ENCODE results near the gene RNF182.
A peak's percentile ranks its signal among the peaks of the same experiment; 100 is the strongest.
"Not testable (repeated sequence)": the region's sequence is repeated elsewhere in the genome, so short reads cannot be mapped to it uniquely, and the experiment has no call there.

Gene RNF182, protein sequence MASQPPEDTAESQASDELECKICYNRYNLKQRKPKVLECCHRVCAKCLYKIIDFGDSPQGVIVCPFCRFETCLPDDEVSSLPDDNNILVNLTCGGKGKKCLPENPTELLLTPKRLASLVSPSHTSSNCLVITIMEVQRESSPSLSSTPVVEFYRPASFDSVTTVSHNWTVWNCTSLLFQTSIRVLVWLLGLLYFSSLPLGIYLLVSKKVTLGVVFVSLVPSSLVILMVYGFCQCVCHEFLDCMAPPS

DNA sequence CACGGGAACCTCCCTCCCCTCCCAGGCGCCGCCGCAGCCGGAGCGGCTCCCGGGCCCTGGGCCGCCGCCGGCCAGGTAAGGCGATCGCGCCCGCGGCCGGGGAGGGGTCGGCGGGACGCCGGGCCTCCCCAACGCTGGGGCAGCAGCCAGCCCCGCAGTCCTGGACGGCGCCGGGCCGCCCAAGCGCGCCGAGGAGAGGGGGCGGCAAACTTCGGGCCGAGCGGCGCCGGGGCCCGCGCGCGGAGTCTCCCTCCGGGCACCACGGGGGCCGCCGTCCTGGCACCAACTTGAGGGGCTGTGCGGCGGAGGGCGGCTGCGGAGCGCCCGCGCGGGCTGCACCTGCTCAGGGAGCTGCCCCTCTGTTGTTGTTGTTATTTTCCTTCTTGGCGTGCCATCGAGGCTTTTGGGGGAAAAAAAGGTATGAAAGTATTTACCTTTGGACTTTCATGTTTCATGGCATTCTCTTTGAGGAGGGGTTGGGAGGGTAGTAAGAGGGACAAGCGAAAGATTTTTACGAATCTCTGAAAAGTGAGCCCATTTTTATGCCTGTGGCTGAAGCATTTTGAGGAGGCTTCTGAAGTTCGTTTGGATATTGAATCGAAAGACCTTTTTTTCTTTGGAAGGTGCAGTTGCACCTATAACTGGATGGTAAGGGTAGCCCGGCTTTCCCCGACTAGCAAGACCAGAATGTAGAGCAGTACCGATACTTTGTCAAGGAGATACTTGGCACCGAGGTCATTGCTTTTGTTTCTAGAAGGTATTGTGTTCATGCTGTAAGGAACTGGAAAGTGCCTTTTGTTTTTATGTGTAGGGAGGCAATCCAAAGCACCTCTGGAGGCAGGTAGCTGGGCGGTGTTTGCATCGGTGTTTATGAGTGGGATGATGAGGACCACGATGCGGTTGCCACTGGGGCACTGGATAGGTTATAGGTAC is at the start of gene RNF182:
Gene RNF182 (plus strand): TSS at position 4 of the 933 bp plus-strand sequence. CDS start 52,168 bp downstream, outside the sequence.
- H3K9me3 ChIP-seq (ENCODE audit: control insufficient read depth, insufficient read depth, low read length): no peaks in the 10 kb centered on the region
- H3K27ac ChIP-seq (ENCODE audit: low read length): no peak within 1 kb of the TSS
- H3K36me3 ChIP-seq (ENCODE audit: control insufficient read depth, insufficient read depth, low read length): no peaks in the 10 kb centered on the region
- peaks cover 3% of the 10 kb centered on the region; the same call in 1 of the 2 replicates for H3K27me3 ChIP-seq (ENCODE audit: control insufficient read depth, insufficient read depth, low read length)
- peak within 1 kb of the TSS; percentile 49 for H3K4me3 ChIP-seq (ENCODE audit: low read length)
- WGBS (ENCODE audit: insufficient coverage, insufficient read length): no CpG with 5 or more reads among the region's 65 CpGs
- no peak for DNase-seq (ENCODE audit: low read depth, low spot score)
- no peaks in the 10 kb centered on the region; the same call in 1 of the 2 replicates for H3K4me1 ChIP-seq (ENCODE audit: control insufficient read depth, insufficient read depth, low read length)

DNA sequence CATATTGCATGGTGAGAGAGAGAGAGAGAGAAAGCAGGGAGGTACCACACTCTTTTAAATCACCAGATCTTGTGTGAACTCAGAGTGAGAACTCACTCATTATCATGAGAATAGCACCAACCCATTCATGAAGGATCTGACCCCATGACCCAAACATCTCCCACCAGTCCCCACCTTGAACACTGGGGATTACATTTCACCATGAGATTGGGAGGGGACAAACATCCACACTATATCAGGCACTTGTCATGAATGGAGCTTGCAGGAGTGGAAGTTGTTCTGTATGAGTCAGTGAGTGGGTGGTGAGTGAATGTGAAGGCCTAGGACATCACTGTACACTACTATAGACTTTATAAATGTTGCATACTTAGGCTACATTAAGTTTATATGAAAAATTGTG is 47.7 kb upstream of the RNF182 start:
- no peak overlapping the region for H3K27ac ChIP-seq (ENCODE audit: low read length)
- no peaks in the 10 kb centered on the region for H3K9me3 ChIP-seq (ENCODE audit: control insufficient read depth, insufficient read depth, low read length)
- no peak for DNase-seq (ENCODE audit: low read depth, low spot score)
- H3K27me3 ChIP-seq (ENCODE audit: control insufficient read depth, insufficient read depth, low read length): no peaks in the 10 kb centered on the region; the same call in 1 of the 2 replicates
- peaks cover 1% of the 10 kb centered on the region; the same call in 1 of the 2 replicates for H3K4me1 ChIP-seq (ENCODE audit: control insufficient read depth, insufficient read depth, low read length)
- H3K4me3 ChIP-seq (ENCODE audit: low read length): no peak overlapping the region
- no peaks in the 10 kb centered on the region for H3K36me3 ChIP-seq (ENCODE audit: control insufficient read depth, insufficient read depth, low read length)

DNA sequence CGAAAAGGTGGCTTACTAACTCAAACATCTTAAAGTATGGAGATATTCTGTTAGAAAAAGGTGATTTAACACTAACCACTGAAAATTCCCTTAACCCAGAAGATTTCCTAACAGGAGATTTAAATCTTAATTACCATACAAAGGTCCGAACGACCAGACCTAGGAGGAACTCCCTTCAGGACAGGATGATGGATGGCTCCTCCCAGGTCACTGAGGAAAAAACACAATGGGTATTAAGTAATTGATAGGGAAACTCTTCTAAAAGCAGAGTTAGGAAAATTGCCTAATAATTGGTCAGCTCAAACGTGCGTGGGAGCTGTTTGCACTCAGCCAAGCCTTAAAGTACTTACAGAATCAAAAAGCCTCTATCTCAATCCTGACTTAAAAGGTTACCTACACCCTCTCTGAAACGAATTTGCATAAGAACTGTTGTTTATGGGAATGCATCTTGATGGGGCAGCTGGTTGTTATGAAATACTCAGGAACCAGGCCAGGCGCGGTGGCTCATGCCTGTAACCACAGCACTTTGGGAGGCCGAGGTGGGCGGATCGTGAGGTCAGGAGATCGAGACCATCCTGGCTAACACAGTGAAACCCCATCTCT is 44.6 kb upstream of the RNF182 start:
- not testable (repeated sequence) for H3K4me3 ChIP-seq (ENCODE audit: low read length); H3K27ac ChIP-seq (ENCODE audit: low read length); H3K36me3 ChIP-seq (ENCODE audit: control insufficient read depth, insufficient read depth, low read length); H3K4me1 ChIP-seq (ENCODE audit: control insufficient read depth, insufficient read depth, low read length); H3K27me3 ChIP-seq (ENCODE audit: control insufficient read depth, insufficient read depth, low read length); DNase-seq (ENCODE audit: low read depth, low spot score); H3K9me3 ChIP-seq (ENCODE audit: control insufficient read depth, insufficient read depth, low read length)
- WGBS (ENCODE audit: insufficient coverage, insufficient read length): no CpG with 5 or more reads among the region's 12 CpGs

DNA sequence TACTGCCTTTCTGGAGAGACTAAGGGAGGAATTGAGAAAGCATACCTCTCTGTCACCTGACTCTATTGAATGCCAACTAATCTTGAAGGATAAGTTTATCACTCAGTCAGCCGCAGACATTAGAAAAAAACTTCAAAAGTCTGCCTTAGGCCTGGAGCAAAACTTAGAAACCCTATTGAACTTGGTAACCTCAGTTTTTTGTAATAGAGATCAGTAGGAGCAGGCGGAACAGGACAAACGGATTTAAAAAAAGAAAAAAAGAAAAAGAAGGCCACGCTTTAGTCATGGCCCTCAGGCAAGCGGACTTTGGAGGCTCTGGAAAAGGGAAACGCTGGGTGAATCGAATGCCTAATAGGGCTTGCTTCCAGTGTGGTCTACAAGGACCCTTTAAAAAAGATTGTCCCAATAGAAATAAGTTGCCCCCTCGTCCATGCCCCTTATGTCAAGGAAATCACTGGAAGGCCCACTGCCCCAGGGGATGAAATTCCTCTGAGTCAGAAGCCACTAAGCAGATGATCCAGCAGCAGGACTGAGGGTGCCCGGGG is 43.1 kb upstream of the RNF182 start:
- Histone ChIP-seq H3K27me3 (ENCODE audit: control insufficient read depth, insufficient read depth, low read length) (no peaks in the 10 kb centered on the region), H3K4me3 (ENCODE audit: low read length) (no peak overlapping the region), H3K27ac (ENCODE audit: low read length) (no peak overlapping the region), H3K4me1 (ENCODE audit: control insufficient read depth, insufficient read depth, low read length) (no peaks in the 10 kb centered on the region), H3K9me3 (ENCODE audit: control insufficient read depth, insufficient read depth, low read length) (no peaks in the 10 kb centered on the region), H3K36me3 (ENCODE audit: control insufficient read depth, insufficient read depth, low read length) (no peaks in the 10 kb centered on the region)
- no peak for DNase-seq (ENCODE audit: low read depth, low spot score)
- no CpG with 5 or more reads among the region's 9 CpGs for WGBS (ENCODE audit: insufficient coverage, insufficient read length)

DNA sequence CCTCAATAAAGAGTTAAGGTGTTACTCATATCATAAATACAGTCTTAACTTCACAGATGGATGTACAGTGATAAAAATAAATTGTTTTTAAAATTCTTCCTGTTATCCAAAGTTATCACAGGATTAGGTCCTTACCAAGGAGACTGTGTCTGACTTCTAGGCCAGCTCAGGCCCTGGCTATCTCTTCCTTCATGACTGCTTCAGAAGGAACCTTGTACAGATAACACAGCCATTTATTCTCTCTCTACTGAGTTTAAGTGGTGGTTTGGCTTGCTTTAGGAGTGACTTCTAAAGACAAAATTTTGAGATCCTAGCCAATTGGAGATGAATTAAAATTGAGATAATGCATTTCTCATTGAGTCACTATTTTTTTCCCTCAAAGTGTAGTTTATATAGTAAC is 40.8 kb upstream of the RNF182 start:
- no peak for DNase-seq (ENCODE audit: low read depth, low spot score)
- Histone ChIP-seq H3K4me3 (ENCODE audit: low read length) (no peak overlapping the region), H3K27me3 (ENCODE audit: control insufficient read depth, insufficient read depth, low read length) (no peaks in the 10 kb centered on the region), H3K27ac (ENCODE audit: low read length) (no peak overlapping the region), H3K9me3 (ENCODE audit: control insufficient read depth, insufficient read depth, low read length) (no peaks in the 10 kb centered on the region), H3K4me1 (ENCODE audit: control insufficient read depth, insufficient read depth, low read length) (no peaks in the 10 kb centered on the region), H3K36me3 (ENCODE audit: control insufficient read depth, insufficient read depth, low read length) (no peaks in the 10 kb centered on the region)

DNA sequence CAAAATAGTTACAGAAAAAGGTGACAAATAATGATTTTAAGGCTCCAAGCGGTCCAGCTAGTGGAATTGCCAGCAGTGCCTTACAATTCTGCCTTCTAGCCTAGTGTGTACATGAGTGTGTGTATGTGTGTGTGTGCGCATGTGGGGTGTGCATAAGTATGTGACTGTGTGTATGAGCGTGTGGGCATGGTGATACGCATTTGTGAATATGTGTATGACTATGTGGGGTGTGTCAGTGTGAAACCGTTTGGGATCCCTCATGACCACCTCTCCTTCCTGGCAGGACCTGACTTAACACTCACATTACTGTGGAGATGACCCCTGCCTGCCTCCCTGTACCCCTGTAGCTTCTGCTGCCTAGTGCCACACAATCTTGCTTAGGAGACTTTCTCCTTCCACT is 40.4 kb upstream of the RNF182 start:
- Histone ChIP-seq H3K4me1 (ENCODE audit: control insufficient read depth, insufficient read depth, low read length) (no peaks in the 10 kb centered on the region), H3K9me3 (ENCODE audit: control insufficient read depth, insufficient read depth, low read length) (no peaks in the 10 kb centered on the region), H3K27ac (ENCODE audit: low read length) (no peak overlapping the region), H3K4me3 (ENCODE audit: low read length) (no peak overlapping the region), H3K36me3 (ENCODE audit: control insufficient read depth, insufficient read depth, low read length) (no peaks in the 10 kb centered on the region), H3K27me3 (ENCODE audit: control insufficient read depth, insufficient read depth, low read length) (no peaks in the 10 kb centered on the region)
- WGBS (ENCODE audit: insufficient coverage, insufficient read length): no CpG with 5 or more reads among the region's 5 CpGs
- DNase-seq (ENCODE audit: low read depth, low spot score): no peak

DNA sequence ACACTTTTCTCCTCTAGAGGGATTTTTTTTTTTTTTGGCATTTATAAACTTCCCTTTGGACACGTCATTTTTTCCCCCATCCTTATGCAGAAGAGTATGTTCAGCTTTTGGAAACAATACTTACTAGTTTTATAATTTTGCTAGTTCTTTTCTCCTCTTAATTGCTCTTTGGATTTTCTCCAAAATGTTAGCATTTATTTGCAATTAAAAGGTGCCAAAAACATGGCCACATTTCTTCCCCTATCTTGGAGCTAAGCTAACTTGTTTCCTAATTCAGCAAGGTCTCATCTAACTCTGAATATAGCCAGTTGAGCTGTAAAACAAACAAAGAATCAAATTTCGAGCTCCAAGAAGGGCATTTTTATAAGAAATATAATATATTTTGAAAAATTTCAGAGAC is 39.2 kb upstream of the RNF182 start:
- DNase-seq (ENCODE audit: low read depth, low spot score): no peak
- no CpG with 5 or more reads among the region's 2 CpGs for WGBS (ENCODE audit: insufficient coverage, insufficient read length)
- Histone ChIP-seq H3K9me3 (ENCODE audit: control insufficient read depth, insufficient read depth, low read length) (no peaks in the 10 kb centered on the region), H3K27ac (ENCODE audit: low read length) (no peak overlapping the region), H3K4me1 (ENCODE audit: control insufficient read depth, insufficient read depth, low read length) (no peaks in the 10 kb centered on the region), H3K4me3 (ENCODE audit: low read length) (no peak overlapping the region), H3K27me3 (ENCODE audit: control insufficient read depth, insufficient read depth, low read length) (no peaks in the 10 kb centered on the region), H3K36me3 (ENCODE audit: control insufficient read depth, insufficient read depth, low read length) (no peaks in the 10 kb centered on the region)

DNA sequence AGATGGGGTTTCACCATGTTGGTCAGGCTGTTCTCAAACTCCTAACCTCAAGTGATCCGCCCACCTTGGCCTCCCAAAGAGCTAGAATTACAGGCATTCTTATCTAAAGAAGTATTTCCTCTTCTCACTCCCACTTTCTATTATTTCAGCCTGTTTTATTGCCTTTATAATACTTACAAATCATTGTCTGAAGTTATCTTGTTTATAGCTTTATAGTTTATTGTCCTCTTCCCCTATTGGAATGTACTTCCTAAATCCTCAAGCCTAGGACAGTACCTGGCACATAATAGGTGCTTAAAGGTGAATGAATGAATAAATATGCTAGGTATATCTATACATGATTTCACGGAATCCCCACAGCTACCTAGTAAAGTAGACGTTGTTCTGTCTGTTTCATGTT is 37.8 kb upstream of the RNF182 start:
- no peak overlapping the region for H3K27ac ChIP-seq (ENCODE audit: low read length)
- no peaks in the 10 kb centered on the region for H3K9me3 ChIP-seq (ENCODE audit: control insufficient read depth, insufficient read depth, low read length)
- no peaks in the 10 kb centered on the region for H3K4me1 ChIP-seq (ENCODE audit: control insufficient read depth, insufficient read depth, low read length)
- H3K4me3 ChIP-seq (ENCODE audit: low read length): no peak overlapping the region
- no peaks in the 10 kb centered on the region for H3K36me3 ChIP-seq (ENCODE audit: control insufficient read depth, insufficient read depth, low read length)
- no CpG with 5 or more reads among the region's 3 CpGs for WGBS (ENCODE audit: insufficient coverage, insufficient read length)
- no peaks in the 10 kb centered on the region for H3K27me3 ChIP-seq (ENCODE audit: control insufficient read depth, insufficient read depth, low read length)
- DNase-seq (ENCODE audit: low read depth, low spot score): no peak

DNA sequence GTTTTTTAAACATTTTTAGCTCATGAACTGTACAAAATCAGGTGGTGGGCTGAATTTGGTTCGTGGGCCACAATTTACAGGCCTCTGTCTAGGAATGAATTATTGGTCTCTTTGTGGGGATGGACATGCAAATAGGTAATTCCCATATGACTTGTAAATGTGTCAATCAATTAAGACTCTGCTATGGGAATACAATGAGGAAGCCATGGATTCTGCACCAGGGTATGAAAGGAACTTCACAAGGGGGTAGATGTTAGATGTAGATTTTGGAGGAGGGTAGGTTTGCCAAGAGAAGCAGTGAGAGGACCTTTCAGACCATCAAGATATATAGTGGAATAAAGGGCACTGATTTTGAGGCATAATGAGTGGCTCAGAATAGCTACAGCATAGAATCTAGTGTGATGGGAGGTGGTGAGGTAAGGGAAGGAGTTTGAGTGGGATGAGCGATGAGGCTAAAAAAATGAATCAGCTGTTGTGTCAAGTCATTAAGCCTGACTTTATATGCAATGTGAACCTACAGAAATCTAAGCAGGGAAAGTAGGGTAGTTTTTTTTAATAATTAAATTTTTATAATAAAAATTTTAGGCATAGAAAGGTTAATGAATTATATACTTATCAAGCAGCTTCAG is 32.6 kb upstream of the RNF182 start:
- Histone ChIP-seq H3K36me3 (ENCODE audit: control insufficient read depth, insufficient read depth, low read length) (no peaks in the 10 kb centered on the region), H3K4me3 (ENCODE audit: low read length) (no peak overlapping the region), H3K9me3 (ENCODE audit: control insufficient read depth, insufficient read depth, low read length) (no peaks in the 10 kb centered on the region), H3K27me3 (ENCODE audit: control insufficient read depth, insufficient read depth, low read length) (no peaks in the 10 kb centered on the region), H3K27ac (ENCODE audit: low read length) (no peak overlapping the region), H3K4me1 (ENCODE audit: control insufficient read depth, insufficient read depth, low read length) (no peaks in the 10 kb centered on the region)
- no peak for DNase-seq (ENCODE audit: low read depth, low spot score)
- WGBS (ENCODE audit: insufficient coverage, insufficient read length): 100% methylated on average over 1 of the region's 2 CpGs

DNA sequence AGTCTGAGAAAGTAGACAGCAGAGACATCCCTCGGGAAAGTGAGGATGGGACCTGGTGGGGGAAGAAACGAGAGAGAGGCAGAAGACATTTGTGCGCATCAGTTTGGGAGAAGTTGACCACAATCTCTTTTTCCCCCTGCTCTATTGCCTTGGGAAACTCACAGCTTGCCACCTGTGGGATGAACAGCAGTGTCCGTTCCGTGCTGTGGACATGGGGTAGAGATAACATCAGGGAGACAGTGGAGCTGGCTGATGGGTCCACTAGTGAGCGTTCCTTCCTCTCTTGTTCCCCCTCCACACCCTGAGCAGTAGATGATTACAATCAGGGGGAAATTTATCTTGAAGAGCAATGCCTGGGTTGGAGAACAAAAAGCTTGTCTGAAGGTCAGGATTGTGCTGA is 21.8 kb upstream of the RNF182 start:
- WGBS (ENCODE audit: insufficient coverage, insufficient read length): no CpG with 5 or more reads among the region's 6 CpGs
- no peak overlapping the region for H3K27ac ChIP-seq (ENCODE audit: low read length)

More for the DNA sequence above, 21.8 kb upstream of the RNF182 start:
- no peak for DNase-seq (ENCODE audit: low read depth, low spot score)
- H3K27me3 ChIP-seq (ENCODE audit: control insufficient read depth, insufficient read depth, low read length): no peaks in the 10 kb centered on the region
- no peak overlapping the region for H3K4me3 ChIP-seq (ENCODE audit: low read length)
- no peaks in the 10 kb centered on the region for H3K4me1 ChIP-seq (ENCODE audit: control insufficient read depth, insufficient read depth, low read length)
- no peaks in the 10 kb centered on the region for H3K36me3 ChIP-seq (ENCODE audit: control insufficient read depth, insufficient read depth, low read length)
- no peaks in the 10 kb centered on the region for H3K9me3 ChIP-seq (ENCODE audit: control insufficient read depth, insufficient read depth, low read length)
